ENCODE results near the gene PTAR1. TPM values are rescaled to one million over a fixed set of nuclear protein-coding genes. Genes with fewer than 3 reads are reported as not detected.
"Not testable (repeated sequence)": the region's sequence is repeated elsewhere in the genome, so short reads cannot be mapped to it uniquely, and the experiment has no call there.

PTAR1 gene
- total RNA-seq, 2 experiments from 2014 or later, result 48.2 to 68.8 TPM

- Histone ChIP-seq H3K27ac (ENCODE audit: low read depth, low read length, poor library complexity, severe bottlenecking) (no peak overlapping the region), H3K4me3 (ENCODE audit: low read depth, low read length, poor library complexity, severe bottlenecking) (no peak overlapping the region), H3K9me3 (ENCODE audit: low read length) (no peaks in the 10 kb centered on the region), H4K20me1 (ENCODE audit: insufficient read depth, low read length) (no peaks in the 10 kb centered on the region), H3K79me2 (ENCODE audit: insufficient read depth, low read depth, low read length) (no peaks in the 10 kb centered on the region), H3K36me3 (ENCODE audit: insufficient read depth, low read length) (no peaks in the 10 kb centered on the region), H3K4me2 (ENCODE audit: low read length) (no peak overlapping the region), H3K4me1 (ENCODE audit: insufficient read depth, low read length, poor library complexity, severe bottlenecking) (no peaks in the 10 kb centered on the region), H2AFZ (ENCODE audit: low read length) (no peak overlapping the region), H3K9me2 (ENCODE audit: insufficient read depth, low read length) (no peaks in the 10 kb centered on the region)
- POLR2A ChIA-PET, result no interaction called here
- CTCF ChIA-PET (ENCODE audit: unreplicated experiment), result no interaction called here
- TF ChIP-seq CTCF (conservative IDR thresholded peaks at IDR 0.05; ENCODE audit: low read length) (no peak), EZH2phosphoT487 (IDR thresholded peaks at IDR 0.05; ENCODE audit: borderline replicate concordance, low read depth, low read length) (no peak)
- BruUV-seq (replicated peaks), result no TSS peak
- DNase-seq (ENCODE audit: low spot score), result no peak
- intact Hi-C loops (cut with micrococcal nuclease; ENCODE audit: unreplicated experiment), result no loop called here
These were observed 12.1 kb upstream of the PTAR1 start for GRCh38 chr9:69771775-69772418.

DNA sequence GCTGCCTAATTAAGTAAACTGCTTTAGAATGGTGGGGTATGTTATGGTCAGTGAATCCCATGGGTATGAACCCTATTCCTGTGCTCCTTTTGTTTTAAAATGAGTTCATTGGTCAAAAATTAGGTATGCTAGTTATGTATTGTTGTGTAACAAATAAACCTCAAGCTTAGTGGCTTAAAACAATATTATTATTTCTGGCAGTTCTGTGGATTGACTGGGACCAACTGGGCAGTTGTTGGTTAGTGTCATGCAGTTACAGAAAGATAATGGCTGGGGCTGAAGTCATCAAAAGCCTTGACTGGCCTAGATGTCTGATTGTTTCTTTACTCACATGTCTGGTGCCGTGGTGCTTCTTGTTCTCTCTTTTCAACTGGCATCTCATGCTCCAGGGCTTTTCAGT is 8.9 kb upstream of the PTAR1 start:
- no peak overlapping the region for H3K4me2 ChIP-seq (ENCODE audit: low read length)
- intact Hi-C loops (cut with micrococcal nuclease; ENCODE audit: unreplicated experiment), result no loop called here
- H3K79me2 ChIP-seq (ENCODE audit: insufficient read depth, low read depth, low read length), result no peaks in the 10 kb centered on the region
- H3K27ac ChIP-seq (ENCODE audit: low read depth, low read length, poor library complexity, severe bottlenecking), result no peak overlapping the region
- BruUV-seq (replicated peaks), result no TSS peak
- H3K36me3 ChIP-seq (ENCODE audit: insufficient read depth, low read length), result no peaks in the 10 kb centered on the region
- POLR2A ChIA-PET, result no interaction called here
- DNase-seq (ENCODE audit: low spot score), result no peak
- H3K4me3 ChIP-seq (ENCODE audit: low read depth, low read length, poor library complexity, severe bottlenecking), result no peak overlapping the region
- CTCF ChIA-PET (ENCODE audit: unreplicated experiment), result no interaction called here
- no peaks in the 10 kb centered on the region for H3K9me2 ChIP-seq (ENCODE audit: insufficient read depth, low read length)
- H3K4me1 ChIP-seq (ENCODE audit: insufficient read depth, low read length, poor library complexity, severe bottlenecking), result no peaks in the 10 kb centered on the region
- H4K20me1 ChIP-seq (ENCODE audit: insufficient read depth, low read length), result no peaks in the 10 kb centered on the region
- H2AFZ ChIP-seq (ENCODE audit: low read length), result no peak overlapping the region
- no peak for TF ChIP-seq EZH2phosphoT487 (IDR thresholded peaks at IDR 0.05; ENCODE audit: borderline replicate concordance, low read depth, low read length)
- no peak for TF ChIP-seq CTCF (conservative IDR thresholded peaks at IDR 0.05; ENCODE audit: low read length)
- no peaks in the 10 kb centered on the region for H3K9me3 ChIP-seq (ENCODE audit: low read length)

- no peak overlapping the region for H3K4me2 ChIP-seq (ENCODE audit: low read length)
- H3K27ac ChIP-seq (ENCODE audit: low read depth, low read length, poor library complexity, severe bottlenecking), result no peak overlapping the region
- CTCF ChIA-PET (ENCODE audit: unreplicated experiment), result no interaction called here
- H4K20me1 ChIP-seq (ENCODE audit: insufficient read depth, low read length), result no peaks in the 10 kb centered on the region
- H3K4me3 ChIP-seq (ENCODE audit: low read depth, low read length, poor library complexity, severe bottlenecking), result no peak overlapping the region
- DNase-seq (ENCODE audit: low spot score), result no peak
- no peak overlapping the region for H2AFZ ChIP-seq (ENCODE audit: low read length)
- no peaks in the 10 kb centered on the region for H3K9me3 ChIP-seq (ENCODE audit: low read length)
- POLR2A ChIA-PET, result no interaction called here
- intact Hi-C loops (cut with micrococcal nuclease; ENCODE audit: unreplicated experiment), result no loop called here
- H3K79me2 ChIP-seq (ENCODE audit: insufficient read depth, low read depth, low read length), result no peaks in the 10 kb centered on the region
- H3K4me1 ChIP-seq (ENCODE audit: insufficient read depth, low read length, poor library complexity, severe bottlenecking), result no peaks in the 10 kb centered on the region
- no peaks in the 10 kb centered on the region for H3K9me2 ChIP-seq (ENCODE audit: insufficient read depth, low read length)
- BruUV-seq (replicated peaks), result no TSS peak
- TF ChIP-seq EZH2phosphoT487 (IDR thresholded peaks at IDR 0.05; ENCODE audit: borderline replicate concordance, low read depth, low read length), result no peak
- TF ChIP-seq CTCF (conservative IDR thresholded peaks at IDR 0.05; ENCODE audit: low read length), result no peak
- H3K36me3 ChIP-seq (ENCODE audit: insufficient read depth, low read length), result no peaks in the 10 kb centered on the region
These were observed 8.3 kb upstream of the PTAR1 start for GRCh38 chr9:69768101-69768500.

DNA sequence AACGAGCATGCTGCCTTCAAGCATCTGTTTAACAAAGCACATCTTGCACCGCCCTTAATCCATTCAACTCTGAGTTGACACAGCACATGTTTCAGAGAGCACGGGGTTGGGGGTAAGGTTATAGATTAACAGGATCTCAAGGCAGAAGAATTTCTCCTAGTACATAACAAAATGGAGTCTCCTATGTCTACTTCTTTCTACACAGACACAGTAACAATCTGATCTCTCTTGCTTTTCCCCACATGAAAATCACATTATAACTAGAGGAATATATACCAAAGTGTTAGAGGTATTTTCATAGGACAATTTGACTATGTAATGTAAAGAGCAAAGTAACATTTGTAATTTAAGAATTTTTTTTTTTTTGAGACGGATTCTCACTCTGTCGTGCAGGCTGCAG is 4.1 kb upstream of the PTAR1 start:
- H3K79me2 ChIP-seq (ENCODE audit: insufficient read depth, low read depth, low read length); H4K20me1 ChIP-seq (ENCODE audit: insufficient read depth, low read length); H3K4me1 ChIP-seq (ENCODE audit: insufficient read depth, low read length, poor library complexity, severe bottlenecking); H3K4me3 ChIP-seq (ENCODE audit: low read depth, low read length, poor library complexity, severe bottlenecking); BruUV-seq (replicated peaks); H3K9me3 ChIP-seq (ENCODE audit: low read length); H3K27ac ChIP-seq (ENCODE audit: low read depth, low read length, poor library complexity, severe bottlenecking); H3K36me3 ChIP-seq (ENCODE audit: insufficient read depth, low read length); H3K4me2 ChIP-seq (ENCODE audit: low read length); DNase-seq (ENCODE audit: low spot score); H2AFZ ChIP-seq (ENCODE audit: low read length); H3K9me2 ChIP-seq (ENCODE audit: insufficient read depth, low read length); CTCF ChIA-PET (ENCODE audit: unreplicated experiment): not testable (repeated sequence)
- intact Hi-C loops (cut with micrococcal nuclease; ENCODE audit: unreplicated experiment), result loop anchor here (5.0 kb wide), 1 partner anchor 653 kb away; no protein-coding TSS in a partner anchor
- POLR2A ChIA-PET, result interaction anchor here (0.7 kb wide), 1 partner anchor 880 kb away, joined by 5 read pairs; no protein-coding TSS in a partner anchor
